ENCODE measurements around the gene FCHO1.

The FCHO1 gene

DNA sequence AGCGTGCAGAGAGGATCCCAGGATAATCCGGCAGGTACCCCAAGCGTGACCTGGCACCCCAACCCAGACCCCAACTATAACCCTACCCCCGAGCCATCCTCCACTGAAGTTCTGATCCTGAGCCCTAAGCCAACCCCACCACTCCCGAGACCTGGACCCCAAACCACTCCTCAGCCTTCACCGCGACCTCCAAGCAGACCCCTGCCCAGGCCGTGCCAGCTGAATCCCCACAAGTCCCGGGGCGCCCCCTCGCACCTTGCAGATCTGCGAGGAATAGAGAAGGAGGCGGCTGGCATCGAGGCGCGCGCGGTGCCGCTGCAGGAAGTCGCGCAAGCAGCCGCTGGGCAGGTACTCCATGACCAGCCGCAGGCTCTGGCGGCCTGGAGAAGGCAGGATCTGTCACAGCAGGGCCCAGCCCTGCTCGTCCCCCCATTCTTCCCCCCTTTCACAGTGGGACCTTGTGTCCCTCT, 80.2 kb downstream of the FCHO1 start:
- no peak for DNase-seq (ENCODE audit: low read depth)

DNA sequence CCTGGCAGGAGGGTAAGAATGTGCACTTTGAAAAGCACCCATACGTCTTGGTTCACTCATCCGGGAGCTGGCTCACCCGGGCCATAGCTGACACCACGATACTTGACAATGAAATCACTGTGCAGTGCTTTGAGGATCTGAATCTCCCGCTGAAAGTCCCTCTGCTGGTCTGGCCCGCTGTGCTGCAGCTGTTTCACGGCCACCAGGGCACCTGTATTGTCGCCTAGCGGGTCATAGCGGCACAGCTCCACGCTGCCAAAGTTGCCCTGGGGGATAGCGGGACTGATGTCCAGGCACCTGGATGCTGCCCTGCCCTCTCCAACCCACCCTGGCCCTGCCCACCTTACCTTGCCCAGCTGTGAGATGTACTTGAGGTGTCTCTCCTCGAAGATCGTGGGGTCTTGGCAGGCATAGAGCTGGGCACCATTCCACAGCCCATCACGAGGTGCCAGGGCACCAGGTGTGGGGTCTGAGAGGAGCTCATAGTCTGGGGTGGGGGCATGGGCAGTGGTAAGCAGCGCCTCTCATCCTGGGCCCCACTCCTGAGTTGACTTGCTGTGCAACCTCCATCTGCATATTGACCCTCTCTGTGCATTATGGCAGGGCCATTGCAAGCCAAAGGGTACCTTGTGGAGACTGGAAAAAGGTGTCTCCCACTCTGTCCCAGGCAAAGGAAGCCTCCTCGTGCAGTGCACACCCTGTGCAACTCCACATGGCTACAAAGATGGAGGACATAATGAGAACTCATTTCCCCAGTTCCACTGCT, 81.3 kb downstream of the FCHO1 start:
- DNase-seq (ENCODE audit: low read depth): no peak

DNA sequence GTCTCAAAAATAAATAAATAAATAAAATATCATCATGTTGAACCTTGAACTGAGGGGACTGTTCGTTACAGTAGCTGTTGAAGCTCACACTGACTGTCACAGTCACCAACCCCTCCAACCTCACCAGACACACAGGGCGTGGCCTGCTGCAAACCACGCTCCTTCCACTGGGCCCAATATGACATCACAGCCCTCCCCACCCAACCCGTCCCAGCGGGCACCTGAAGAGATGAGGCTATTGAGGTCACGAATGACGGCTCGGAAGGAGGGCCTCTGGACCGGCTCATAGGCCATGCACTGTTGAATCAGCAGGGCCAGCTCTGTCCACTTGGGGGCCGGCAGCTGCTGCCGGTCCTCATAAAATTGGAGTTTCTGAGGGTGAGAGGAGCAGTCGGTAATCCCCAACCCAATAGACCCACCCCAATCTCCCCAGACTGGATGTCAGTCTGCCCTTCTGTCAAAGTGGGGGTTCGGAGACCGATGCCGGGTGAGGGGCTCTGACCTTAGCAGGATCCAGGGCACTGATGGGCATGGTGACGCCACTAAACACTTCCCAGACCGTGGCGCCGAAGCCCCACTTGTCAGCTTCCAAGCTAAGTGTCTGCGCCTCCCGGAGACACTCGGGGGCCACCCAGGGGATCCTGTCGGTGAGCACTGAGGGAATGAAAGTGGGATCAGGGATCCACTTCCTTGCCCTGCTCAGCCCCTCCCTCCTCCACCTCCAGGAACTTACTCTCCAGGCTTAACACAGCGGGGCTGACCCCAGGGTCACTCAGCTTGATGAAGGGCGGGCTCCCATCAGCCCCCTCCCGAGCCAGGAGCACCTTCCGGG, 83.3 kb downstream of the FCHO1 start:
- no peak for DNase-seq (ENCODE audit: low read depth)

DNA sequence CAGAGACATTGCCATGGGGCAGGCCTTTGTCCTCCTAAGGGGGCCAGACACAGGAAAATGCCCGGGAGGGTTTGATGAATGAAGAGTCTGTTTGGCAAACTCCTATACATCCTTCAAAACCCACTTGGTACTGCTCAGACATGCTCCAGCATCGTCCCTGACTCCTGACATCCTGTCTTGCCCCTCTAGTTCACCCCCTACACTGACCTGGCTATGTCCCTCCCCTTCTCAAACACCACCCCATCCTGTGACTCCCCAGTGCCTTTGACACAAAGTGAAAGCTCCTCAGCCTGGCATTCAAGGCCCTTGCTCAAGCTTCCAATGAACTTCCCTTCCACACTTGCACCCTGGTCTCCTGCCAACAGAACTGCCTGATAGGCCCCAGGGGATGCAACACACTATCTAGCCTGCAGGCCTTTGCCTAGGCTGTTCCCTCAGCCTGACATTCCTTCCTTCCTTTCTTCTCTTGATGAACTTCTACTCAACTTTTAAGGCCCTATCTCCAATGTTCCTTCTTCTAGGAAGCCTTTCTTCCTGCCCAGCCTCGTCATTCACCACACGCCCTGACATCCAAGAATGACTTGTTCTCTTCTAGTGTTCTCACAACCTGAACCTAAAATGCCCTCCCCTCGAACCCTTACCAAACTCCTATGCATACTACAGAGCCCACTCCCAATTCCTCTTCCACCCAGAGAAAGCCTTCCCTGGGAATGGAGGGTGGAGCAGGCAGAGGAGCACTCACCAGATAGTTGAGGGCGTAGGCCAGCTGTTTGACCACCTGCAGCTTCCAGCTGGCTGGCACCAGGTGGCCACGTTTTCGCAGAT, 84.1 kb downstream of the FCHO1 start:
- DNase-seq (ENCODE audit: low read depth): no peak

DNA sequence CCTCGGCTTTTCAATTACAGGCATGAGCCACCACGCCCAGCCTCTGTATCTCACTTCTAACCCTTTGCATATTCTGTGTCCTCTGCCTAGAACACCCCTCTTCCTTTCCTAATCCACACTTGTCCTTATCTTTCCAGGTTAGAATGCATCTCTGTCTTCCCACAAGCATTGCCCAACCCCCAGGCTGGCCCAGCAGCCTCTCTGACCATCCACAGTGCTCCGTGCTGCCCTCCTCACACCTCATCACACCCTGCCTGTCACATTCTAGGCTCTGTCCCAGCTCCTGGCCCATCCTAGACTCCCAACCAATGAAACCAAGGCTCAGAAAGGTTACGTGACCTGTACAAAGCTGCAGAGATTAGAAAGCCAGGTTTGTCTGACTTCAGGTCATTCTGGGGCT, 85.3 kb downstream of the FCHO1 start:
- DNase-seq (ENCODE audit: low read depth): no peak

DNA sequence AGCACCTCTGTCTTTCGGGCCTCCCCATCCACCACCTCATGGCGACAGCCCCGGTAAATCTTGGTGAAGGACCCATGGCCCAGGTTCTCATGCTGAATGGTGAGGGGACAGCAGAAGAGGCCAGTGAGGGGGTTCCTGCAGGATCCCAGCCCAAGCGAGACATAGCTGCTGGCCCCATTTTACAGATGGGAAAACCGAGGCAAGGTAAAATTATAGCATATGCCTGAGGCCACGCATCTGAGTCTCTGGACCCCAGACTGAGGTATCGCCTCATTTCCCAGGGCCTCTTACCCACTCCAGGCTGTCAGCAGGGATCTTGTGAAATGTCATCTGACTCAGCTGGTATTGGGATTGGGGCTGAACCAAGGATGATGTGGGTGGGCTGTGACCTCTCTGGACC, 86.7 kb downstream of the FCHO1 start:
- no peak for DNase-seq (ENCODE audit: low read depth)

Data from activated T-helper 9 cell treated with anti-CD3 and anti-CD28 coated beads, Interleukin-2, amount 50 U/mL, for 16 hours (primary cell).